ENCODE measurements around the gene OSGIN1. TPM values are rescaled to one million over a fixed set of nuclear protein-coding genes. Genes with fewer than 3 reads are reported as not detected.

OSGIN1 gene
- total RNA-seq, 4 donors from 2014 or later = 2.7 to 7.2 (median 4.4) TPM

DNA sequence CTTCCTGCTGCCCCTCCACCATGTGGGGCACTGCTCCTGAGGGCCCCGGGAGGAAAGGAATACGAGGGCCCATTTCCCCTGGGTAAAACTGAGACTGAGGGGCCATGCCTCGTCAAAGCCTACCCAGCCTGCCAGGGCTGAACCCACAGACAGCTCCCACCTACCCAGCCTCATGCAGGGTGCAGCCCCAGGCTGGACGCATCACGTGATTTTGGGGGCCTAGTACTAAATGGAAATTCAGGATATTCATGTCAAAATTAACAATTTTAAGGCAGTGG lies 3.4 kb upstream of the OSGIN1 start:
- TF ChIP-seq, protein P1, sequence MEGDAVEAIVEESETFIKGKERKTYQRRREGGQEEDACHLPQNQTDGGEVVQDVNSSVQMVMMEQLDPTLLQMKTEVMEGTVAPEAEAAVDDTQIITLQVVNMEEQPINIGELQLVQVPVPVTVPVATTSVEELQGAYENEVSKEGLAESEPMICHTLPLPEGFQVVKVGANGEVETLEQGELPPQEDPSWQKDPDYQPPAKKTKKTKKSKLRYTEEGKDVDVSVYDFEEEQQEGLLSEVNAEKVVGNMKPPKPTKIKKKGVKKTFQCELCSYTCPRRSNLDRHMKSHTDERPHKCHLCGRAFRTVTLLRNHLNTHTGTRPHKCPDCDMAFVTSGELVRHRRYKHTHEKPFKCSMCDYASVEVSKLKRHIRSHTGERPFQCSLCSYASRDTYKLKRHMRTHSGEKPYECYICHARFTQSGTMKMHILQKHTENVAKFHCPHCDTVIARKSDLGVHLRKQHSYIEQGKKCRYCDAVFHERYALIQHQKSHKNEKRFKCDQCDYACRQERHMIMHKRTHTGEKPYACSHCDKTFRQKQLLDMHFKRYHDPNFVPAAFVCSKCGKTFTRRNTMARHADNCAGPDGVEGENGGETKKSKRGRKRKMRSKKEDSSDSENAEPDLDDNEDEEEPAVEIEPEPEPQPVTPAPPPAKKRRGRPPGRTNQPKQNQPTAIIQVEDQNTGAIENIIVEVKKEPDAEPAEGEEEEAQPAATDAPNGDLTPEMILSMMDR (IDR thresholded peaks at IDR 0.05; ENCODE audit: low read depth) = no peak

DNA sequence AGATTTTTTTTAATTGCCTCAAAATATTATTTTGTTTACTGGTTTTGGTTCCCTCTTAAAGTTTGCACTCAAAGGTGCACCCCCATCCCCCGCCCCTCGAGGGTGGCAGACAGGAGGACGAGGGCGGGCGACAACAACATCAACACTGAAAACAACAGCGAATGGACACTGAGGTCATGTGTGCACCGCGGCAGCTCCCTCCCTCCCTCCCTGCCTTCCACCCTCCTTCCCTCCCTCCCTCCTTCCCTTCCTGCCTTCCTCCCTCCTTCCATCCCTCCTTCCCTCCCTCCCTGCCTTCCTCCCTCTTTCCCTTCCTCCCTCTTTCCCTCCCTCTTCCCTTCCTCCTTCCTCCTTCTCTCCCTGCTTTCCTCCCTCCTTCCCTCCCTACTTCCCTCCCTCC lies 1.5 kb upstream of the OSGIN1 start:
- TF ChIP-seq, protein P1 (IDR thresholded peaks at IDR 0.05; ENCODE audit: low read depth) = no peak

DNA sequence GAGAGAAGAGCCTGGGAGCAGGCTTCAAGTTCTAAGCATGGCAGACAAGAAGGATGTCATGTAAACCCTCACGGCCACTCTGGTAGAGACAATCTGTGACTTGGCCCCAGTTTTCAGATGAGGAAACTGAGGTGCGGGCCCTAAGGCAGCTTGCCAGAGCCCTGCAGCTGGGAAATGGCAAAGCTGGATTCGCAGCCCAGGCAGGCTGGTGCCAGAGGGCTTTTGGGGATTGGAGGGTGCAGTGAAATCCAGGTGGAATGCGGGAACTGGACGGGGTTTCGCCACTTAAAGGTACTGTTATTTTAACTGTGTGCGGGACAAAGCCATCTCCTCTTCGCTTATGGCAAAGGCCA lies 477 bp upstream of the OSGIN1 start:
- TF ChIP-seq, protein P1 (IDR thresholded peaks at IDR 0.05; ENCODE audit: low read depth) = no peak

DNA sequence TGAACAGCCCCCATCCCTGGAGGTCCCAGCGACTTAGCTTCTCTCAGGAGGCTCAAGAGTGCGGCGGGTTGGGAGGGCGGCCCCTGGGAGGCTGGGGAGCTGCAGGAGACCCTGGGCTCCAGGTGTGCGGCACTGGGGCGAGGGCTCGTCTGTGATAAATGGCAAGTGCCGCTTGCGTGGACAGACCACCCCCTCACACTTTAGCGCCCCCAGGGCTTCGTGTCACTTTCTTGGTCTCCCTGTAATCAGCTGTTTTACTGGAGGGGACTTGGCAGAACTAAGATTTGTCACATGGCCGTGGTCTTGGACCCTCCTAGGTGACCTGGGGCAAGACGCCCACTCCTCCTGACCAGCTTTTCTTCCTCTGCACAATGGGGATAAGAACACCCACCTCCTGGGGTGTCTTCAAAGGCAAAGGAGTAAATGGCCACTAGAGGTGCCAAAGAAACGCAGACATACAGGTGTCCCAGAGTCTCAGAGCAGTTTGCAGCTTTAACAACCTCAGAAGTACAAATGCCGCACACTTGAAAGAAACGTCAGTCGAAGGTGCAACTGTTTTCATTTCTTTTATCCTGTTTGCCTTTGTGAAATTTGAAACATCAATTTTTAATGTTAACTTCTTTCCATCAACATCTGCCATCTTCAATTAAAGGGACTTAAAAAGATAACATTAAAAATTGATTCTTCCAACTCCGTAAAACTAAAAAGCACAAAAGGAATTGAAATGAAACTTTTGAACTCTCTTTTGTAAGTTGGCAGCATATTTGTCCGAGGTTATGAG lies 946 bp downstream of the OSGIN1 start:
- TF ChIP-seq, protein P1 (IDR thresholded peaks at IDR 0.05; ENCODE audit: low read depth) = no peak

DNA sequence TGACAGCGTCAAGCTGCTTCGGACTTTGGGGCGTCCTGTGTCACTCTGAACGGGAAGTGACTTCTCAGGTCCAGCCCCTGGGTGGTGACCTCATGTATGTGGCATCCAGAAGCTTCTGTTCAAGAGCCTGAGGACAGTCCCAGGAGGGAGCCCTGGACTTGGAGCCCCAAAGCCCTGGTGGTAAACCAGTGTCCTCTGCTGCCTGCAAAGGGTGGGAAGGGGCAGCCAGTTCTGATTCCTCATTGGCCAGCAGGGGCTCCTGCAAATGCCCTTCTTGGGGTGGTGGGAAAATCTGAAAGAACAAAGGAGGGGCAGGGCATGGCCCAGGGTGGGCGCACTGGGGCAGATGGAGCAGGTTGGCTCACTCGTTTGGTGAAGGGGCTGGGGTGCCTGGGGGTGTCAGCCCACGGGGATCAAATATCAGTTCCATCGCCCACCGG lies 1.6 kb downstream of the OSGIN1 start:
- TF ChIP-seq, protein P1 (IDR thresholded peaks at IDR 0.05; ENCODE audit: low read depth) = no peak

DNA sequence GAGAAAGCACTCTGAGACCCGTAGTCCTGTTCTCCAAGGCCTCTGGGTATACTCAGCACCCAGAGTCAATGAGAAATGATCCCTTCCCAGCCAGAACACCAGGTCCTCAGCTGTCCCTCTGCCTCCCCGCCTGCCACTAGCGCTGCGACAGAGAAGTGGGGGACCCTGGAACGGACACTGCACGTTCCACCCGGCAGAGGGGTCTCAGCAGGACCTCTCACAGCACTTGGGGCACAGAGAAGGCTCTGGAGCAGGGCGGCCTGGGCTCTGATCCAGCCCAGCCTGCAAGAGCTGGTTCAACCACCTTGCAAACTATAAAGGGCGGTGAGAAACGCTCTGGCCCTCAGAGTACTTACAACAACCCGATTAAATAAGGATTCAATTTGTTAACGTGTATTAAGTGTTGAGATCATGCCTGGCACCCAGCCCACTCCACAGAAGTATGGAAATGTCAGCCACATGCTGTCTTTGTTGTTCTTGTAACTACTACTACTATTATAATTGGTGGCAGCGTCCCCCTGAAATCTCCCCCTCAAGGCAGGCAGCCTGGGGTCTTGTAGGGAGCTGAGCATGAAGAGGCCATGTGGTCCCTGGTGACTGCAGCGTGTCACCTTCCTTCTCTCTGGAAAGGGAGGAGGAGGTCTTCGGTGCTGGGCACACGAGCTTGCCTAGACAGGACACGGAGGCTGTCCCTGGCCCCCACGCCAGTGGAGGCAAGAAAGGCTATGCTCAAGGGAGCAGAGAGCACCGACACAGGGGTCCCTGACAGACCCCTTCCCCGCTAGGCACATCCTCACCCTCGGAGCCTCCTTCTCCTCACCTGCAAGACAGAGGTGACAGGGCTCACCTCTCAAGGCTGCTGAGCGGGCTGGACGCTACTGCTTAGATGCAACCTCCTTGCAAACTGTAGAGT lies 2.4 kb downstream of the OSGIN1 start:
- TF ChIP-seq, protein P1 (IDR thresholded peaks at IDR 0.05; ENCODE audit: low read depth) = no peak
